HT1080 (cell line): ENCODE results near the gene EDAR. TPM values are rescaled to one million over a fixed set of nuclear protein-coding genes. Genes with fewer than 3 reads are reported as not detected.

Experiments
- DNase-seq: peaks from one replicate; pipeline ENCODE4 v3.0.0-alpha.2; 2015; ENCODE audit warnings: low read depth
- total RNA-seq: library from RNA; depleted of rRNA; stranded (reverse); fragments of >200 nt; shearing (Covaris generic); gene quantifications from 2 replicates; pipeline ENCODE4 v1.2.3, GENCODE V29; 2014

Gene EDAR
- total RNA-seq, 1 experiment from 2014 or later, result not detected

- DNase-seq, result peak; percentile 11
These were observed 16.7 kb upstream of the EDAR start for GRCh38 chr2:109005686-109006204.

- no peak for DNase-seq
These were observed 12.2 kb upstream of the EDAR start for GRCh38 chr2:109001201-109001600.

- DNase-seq, result no peak
These were observed 11.7 kb upstream of the EDAR start for GRCh38 chr2:109000738-109001137.

- no peak for DNase-seq
These were observed 9.9 kb upstream of the EDAR start for GRCh38 chr2:108998911-108999310.

GRCh38 chr2:108994178-108994577 lies 5.2 kb upstream of the EDAR start:
- DNase-seq, result no peak

- no peak for DNase-seq
These were observed 4.3 kb upstream of the EDAR start for GRCh38 chr2:108993095-108993937.

- no peak for DNase-seq
These were observed 784 bp downstream of the EDAR start for GRCh38 chr2:108988076-108988795.

GRCh38 chr2:108986916-108987510 lies 2.0 kb downstream of the EDAR start:
- DNase-seq, result no peak

GRCh38 chr2:108983610-108984009 lies 5.4 kb downstream of the EDAR start:
- DNase-seq, result no peak

GRCh38 chr2:108983061-108983460 lies 6.0 kb downstream of the EDAR start:
- DNase-seq, result no peak

- DNase-seq, result no peak
These were observed 6.8 kb downstream of the EDAR start for GRCh38 chr2:108982259-108982679.

GRCh38 chr2:108981846-108982245 lies 7.2 kb downstream of the EDAR start:
- no peak for DNase-seq

- no peak for DNase-seq
These were observed 8.9 kb downstream of the EDAR start for GRCh38 chr2:108980076-108980475.

GRCh38 chr2:108979461-108979860 lies 9.6 kb downstream of the EDAR start:
- no peak for DNase-seq

- DNase-seq, result no peak
These were observed 10.3 kb downstream of the EDAR start for GRCh38 chr2:108978709-108979111.

- no peak for DNase-seq
These were observed 13.2 kb downstream of the EDAR start for GRCh38 chr2:108975613-108976435.

GRCh38 chr2:108974674-108975073 lies 14.3 kb downstream of the EDAR start:
- DNase-seq, result no peak

- no peak for DNase-seq
These were observed 16.4 kb downstream of the EDAR start for GRCh38 chr2:108972663-108973062.

- DNase-seq, result peak; percentile 62
These were observed 17.1 kb downstream of the EDAR start for GRCh38 chr2:108971661-108972566.

- DNase-seq, result no peak
These were observed 18.7 kb downstream of the EDAR start for GRCh38 chr2:108970369-108970768.
